CD14-positive monocyte (primary cell): Measurements from ENCODE around the gene TRUB2. TPM values are rescaled to one million over a fixed set of nuclear protein-coding genes. Genes with fewer than 3 reads are reported as not detected.

Source experiments
- DNase-seq, 3 donors: peaks; one replicate each; pipeline ENCODE4 v3.0.0-alpha.2; 2011 to 2022
- H2AFZ ChIP-seq: 2 replicates; pipeline ENCODE4 v1.6.0; 2012; ENCODE audit warnings: mild to moderate bottlenecking, low read depth, low read length, inconsistent platforms; ENCODE audit not compliant: insufficient read depth, poor library complexity, severe bottlenecking
- H3K27ac ChIP-seq, 2 donors: 1 replicate in 1 of 2; 2 replicates in 1 of 2; pipeline ENCODE4 v1.5.1; 2012 to 2013; ENCODE audit warnings: low read length in 2 of 2, control low read depth in 1 of 2, inconsistent platforms in 1 of 2, low read depth in 1 of 2, mild to moderate bottlenecking in 1 of 2
- H3K27me3 ChIP-seq, 2 donors: one replicate each; pipeline versions ENCODE4 v1.6.0 to v1.6.1; 2011 to 2013; ENCODE audit warnings: low read length in 2 of 2; ENCODE audit not compliant: control insufficient read depth in 2 of 2, insufficient read depth in 2 of 2
- H3K36me3 ChIP-seq, 2 donors: replicated peaks in 1 of 2; 1 replicate in 1 of 2; 2 replicates in 1 of 2; pipeline versions ENCODE4 v1.5.1 to v1.6.1; 2012 to 2013; ENCODE audit warnings: low read length in 2 of 2, control low read depth in 1 of 2, inconsistent platforms in 1 of 2, mild to moderate bottlenecking in 1 of 2; ENCODE audit not compliant: insufficient read depth in 2 of 2, control insufficient read depth in 1 of 2
- H3K4me1 ChIP-seq, 2 donors: 1 replicate in 1 of 2; 2 replicates in 1 of 2; pipeline versions ENCODE4 v1.5.1 to v1.6.1; 2012 to 2013; ENCODE audit warnings: low read length in 2 of 2, control low read depth in 1 of 2, inconsistent platforms in 1 of 2, mild to moderate bottlenecking in 1 of 2, moderate library complexity in 1 of 2; ENCODE audit not compliant: insufficient read depth in 2 of 2, control insufficient read depth in 1 of 2
- H3K4me2 ChIP-seq: replicated peaks from 2 replicates; pipeline ENCODE3; 2012; ENCODE audit warnings: low read length, moderate library complexity, mild to moderate bottlenecking; ENCODE audit not compliant: poor library complexity, severe bottlenecking; ENCODE audit errors: extremely low read depth
- H3K4me3 ChIP-seq, 3 experiments: fragments of 200-600 bp in 1 of 3; sonication (generic) in 1 of 3; replicated peaks in 1 of 3; 1 replicate in 2 of 3; 2 replicates in 1 of 3; pipeline ENCODE4 v1.5.1; 2011 to 2013; ENCODE audit warnings: low read length in 3 of 3, mild to moderate bottlenecking in 3 of 3, control low read depth in 2 of 3, low read depth in 2 of 3, inconsistent platforms in 1 of 3, moderate library complexity in 1 of 3
- H3K79me2 ChIP-seq: 2 replicates; pipeline ENCODE4 v1.6.0; 2012; ENCODE audit warnings: mild to moderate bottlenecking, control low read depth, inconsistent platforms, low read length, moderate library complexity; ENCODE audit not compliant: insufficient read depth
- H3K9ac ChIP-seq: 2 replicates; pipeline ENCODE4 v1.6.0; 2017; ENCODE audit warnings: low read length, mild to moderate bottlenecking; ENCODE audit not compliant: insufficient read depth, poor library complexity, severe bottlenecking
- H3K9me3 ChIP-seq, 2 donors: replicated peaks in 1 of 2; 1 replicate in 1 of 2; 2 replicates in 1 of 2; pipeline versions ENCODE4 v1.5.1 to v1.6.1; 2012 to 2013; ENCODE audit warnings: low read length in 2 of 2, control low read depth in 1 of 2; ENCODE audit not compliant: control insufficient read depth in 1 of 2, insufficient read depth in 1 of 2
- H4K20me1 ChIP-seq: 2 replicates; pipeline ENCODE4 v1.6.0; 2012; ENCODE audit warnings: mild to moderate bottlenecking, low read length, control low read depth, moderate library complexity; ENCODE audit not compliant: insufficient read depth
- H3K27ac Mint-ChIP-seq, 7 donors: one replicate each; pipeline ENCODE4 v1.8.0; 2020; ENCODE audit warnings: mild to moderate bottlenecking in 7 of 7, mixed read lengths in 7 of 7, moderate library complexity in 6 of 7, inconsistent platforms in 2 of 7
- H3K27me3 Mint-ChIP-seq, 3 donors: one replicate each; pipeline ENCODE4 v1.8.0; 2021 to 2022; ENCODE audit warnings: low read depth in 3 of 3, mild to moderate bottlenecking in 3 of 3, mixed read lengths in 3 of 3, moderate library complexity in 3 of 3, inconsistent platforms in 1 of 3
- H3K36me3 Mint-ChIP-seq, 2 donors: one replicate each; pipeline ENCODE4 v1.8.0; 2020; ENCODE audit warnings: mixed read lengths in 2 of 2, inconsistent platforms in 1 of 2, mild to moderate bottlenecking in 1 of 2
- H3K4me1 Mint-ChIP-seq: one replicate; pipeline ENCODE4 v1.8.0; 2020; ENCODE audit warnings: mild to moderate bottlenecking, mixed read lengths
- H3K4me3 Mint-ChIP-seq, 2 donors: one replicate each; pipeline ENCODE4 v1.8.0; 2020; ENCODE audit warnings: mild to moderate bottlenecking in 2 of 2, mixed read lengths in 2 of 2, moderate library complexity in 1 of 2
- H3K9me3 Mint-ChIP-seq, 7 donors: one replicate each; pipeline ENCODE4 v1.8.0; 2020 to 2022; ENCODE audit warnings: mixed read lengths in 7 of 7, mild to moderate bottlenecking in 6 of 7, moderate library complexity in 6 of 7, inconsistent platforms in 2 of 7
- WGBS: methylation state at CpG from one replicate; pipeline ENCODE4 v1.1.5; 2013; ENCODE audit warnings: missing lambda C conversion rate; ENCODE audit not compliant: insufficient coverage; 5-methylcytosine and 5-hydroxymethylcytosine counted together
- intact Hi-C, 2 donors: fragments of 100-400 bp; cut with micrococcal nuclease; formaldehyde crosslinking; loops; one replicate each; pipeline versions ENCODE4 v1.15.0 to v1.15.1; 2023
- polyA plus RNA-seq, 3 donors: library from polyadenylated mRNA; depleted of rRNA in 1 of 3; unstranded in 2 of 3; stranded (reverse) in 1 of 3; fragments of 300-500 nt in 2 of 3; fragments of >200 nt in 1 of 3; fragmentation: Illumina TruSeq in 2 of 3; gene quantifications; 1 replicate in 2 of 3; 2 replicates in 1 of 3; pipeline ENCODE4 v1.2.3, GENCODE V29; 2012 to 2021
- TF ChIP-seq, protein P1 (sequence below): fragments of 200-600 bp; IDR thresholded peaks from one replicate; pipeline ENCODE4 v1.8.0; 2022; ENCODE audit warnings: antibody characterized with exemption, mild to moderate bottlenecking

Gene TRUB2
- polyA plus RNA-seq, 3 donors, result 5.9 to 17.0 (median 13.5) TPM

DNA sequence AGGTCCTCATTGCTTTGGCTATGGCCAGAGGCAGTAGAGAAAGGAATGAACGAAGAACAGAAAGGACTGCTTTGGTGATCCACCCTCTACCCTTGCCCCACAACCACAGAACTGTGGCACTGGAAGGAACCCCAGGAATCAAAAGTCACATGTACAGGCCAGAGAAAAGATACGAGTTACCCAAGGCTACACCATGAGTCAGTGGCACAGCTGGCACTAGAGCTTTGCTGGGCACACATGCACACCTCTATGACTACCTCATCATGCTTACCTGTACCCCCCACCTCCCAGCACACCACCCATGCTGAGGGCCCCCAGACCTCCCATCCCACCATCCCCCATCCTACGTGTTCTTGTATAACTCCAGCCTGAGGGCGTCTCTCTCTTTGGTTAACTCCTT is 59.6 kb downstream of the TRUB2 start:
- H4K20me1 ChIP-seq, result no peaks in the 10 kb centered on the region
- H2AFZ ChIP-seq, result no peak overlapping the region
- peaks cover 79 to 93% of the 10 kb centered on the region in 2 donors for H3K36me3 Mint-ChIP-seq
- H3K4me3 ChIP-seq, result no peak overlapping the region
- no peak overlapping the region for H3K9ac ChIP-seq
- no peaks in the 10 kb centered on the region for H3K4me1 ChIP-seq
- H3K79me2 ChIP-seq, result no peaks in the 10 kb centered on the region
- no peak overlapping the region for H3K27ac ChIP-seq
- 94% methylated on average over 2 of the region's 4 CpGs for WGBS
- H3K27ac Mint-ChIP-seq, result peak overlapping the region in 1 of 7 donors; percentile 7
- TF ChIP-seq, protein P1, sequence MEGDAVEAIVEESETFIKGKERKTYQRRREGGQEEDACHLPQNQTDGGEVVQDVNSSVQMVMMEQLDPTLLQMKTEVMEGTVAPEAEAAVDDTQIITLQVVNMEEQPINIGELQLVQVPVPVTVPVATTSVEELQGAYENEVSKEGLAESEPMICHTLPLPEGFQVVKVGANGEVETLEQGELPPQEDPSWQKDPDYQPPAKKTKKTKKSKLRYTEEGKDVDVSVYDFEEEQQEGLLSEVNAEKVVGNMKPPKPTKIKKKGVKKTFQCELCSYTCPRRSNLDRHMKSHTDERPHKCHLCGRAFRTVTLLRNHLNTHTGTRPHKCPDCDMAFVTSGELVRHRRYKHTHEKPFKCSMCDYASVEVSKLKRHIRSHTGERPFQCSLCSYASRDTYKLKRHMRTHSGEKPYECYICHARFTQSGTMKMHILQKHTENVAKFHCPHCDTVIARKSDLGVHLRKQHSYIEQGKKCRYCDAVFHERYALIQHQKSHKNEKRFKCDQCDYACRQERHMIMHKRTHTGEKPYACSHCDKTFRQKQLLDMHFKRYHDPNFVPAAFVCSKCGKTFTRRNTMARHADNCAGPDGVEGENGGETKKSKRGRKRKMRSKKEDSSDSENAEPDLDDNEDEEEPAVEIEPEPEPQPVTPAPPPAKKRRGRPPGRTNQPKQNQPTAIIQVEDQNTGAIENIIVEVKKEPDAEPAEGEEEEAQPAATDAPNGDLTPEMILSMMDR, result no peak
- H3K4me1 Mint-ChIP-seq, result no peaks in the 10 kb centered on the region
- intact Hi-C loops, result no loop called here
- H3K27me3 ChIP-seq, result no peaks in the 10 kb centered on the region
- H3K9me3 ChIP-seq, result no peaks in the 10 kb centered on the region
- peaks cover 72 to 86% of the 10 kb centered on the region in 2 donors for H3K36me3 ChIP-seq
- H3K4me2 ChIP-seq, result no peak overlapping the region
- H3K4me3 Mint-ChIP-seq, result no peak overlapping the region
- no peaks in the 10 kb centered on the region for H3K9me3 Mint-ChIP-seq
- DNase-seq, result no peak
- H3K27me3 Mint-ChIP-seq, result no peaks in the 10 kb centered on the region

DNA sequence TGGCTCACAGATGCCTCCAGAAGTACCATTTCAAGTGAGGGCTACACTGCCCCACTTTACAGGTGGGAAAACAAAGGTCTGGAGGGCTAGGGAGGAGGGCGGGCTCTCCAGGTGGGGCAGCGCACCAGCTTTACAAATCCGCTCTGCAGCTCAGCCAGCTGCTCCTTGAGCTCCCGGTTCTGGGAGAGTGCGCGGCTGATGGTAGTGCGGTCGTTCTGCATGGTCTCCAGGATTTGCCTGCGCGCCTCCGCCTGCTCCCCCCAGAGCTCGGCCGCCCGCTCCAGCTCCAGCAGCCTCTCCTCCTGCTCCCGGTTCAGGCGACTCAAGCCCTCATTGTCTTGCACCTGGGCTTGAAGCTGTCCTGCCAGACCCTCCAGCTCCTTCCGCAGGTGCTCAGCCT is 61.9 kb downstream of the TRUB2 start:
- no peaks in the 10 kb centered on the region for H3K4me1 Mint-ChIP-seq
- Histone ChIP-seq H3K27me3 (no peaks in the 10 kb centered on the region), H2AFZ (no peak overlapping the region), H4K20me1 (no peaks in the 10 kb centered on the region), H3K27ac (no peak overlapping the region), H3K4me1 (no peaks in the 10 kb centered on the region), H3K9ac (no peak overlapping the region), H3K9me3 (no peaks in the 10 kb centered on the region), H3K79me2 (no peaks in the 10 kb centered on the region), H3K4me2 (no peak overlapping the region), H3K36me3 (peaks cover 66 to 73% of the 10 kb centered on the region in 2 donors), H3K4me3 (no peak overlapping the region)
- DNase-seq, result no peak
- no peak overlapping the region for H3K4me3 Mint-ChIP-seq
- TF ChIP-seq, protein P1, result no peak
- H3K27me3 Mint-ChIP-seq, result no peaks in the 10 kb centered on the region
- H3K27ac Mint-ChIP-seq, result no peak overlapping the region
- WGBS, result 97% methylated on average over 17 of the region's 17 CpGs
- H3K9me3 Mint-ChIP-seq, result no peaks in the 10 kb centered on the region
- intact Hi-C loops, result no loop called here
- peaks cover 67 to 88% of the 10 kb centered on the region in 2 donors for H3K36me3 Mint-ChIP-seq
